GM12865 (cell line): Measurements from ENCODE around the gene DPYSL3.

Source experiments
- DNase-seq: peaks from one replicate; pipeline ENCODE4 v3.0.0; 2010; ENCODE audit warnings: low read depth
- H3K4me3 ChIP-seq: 2 replicates; pipeline ENCODE4 v1.5.1; 2011; ENCODE audit warnings: mild to moderate bottlenecking, low read depth, low read length, control low read depth
- TF ChIP-seq, protein P1 (sequence below): IDR thresholded peaks from 2 replicates; pipeline ENCODE4 v1.5.1; 2011; ENCODE audit warnings: low read length, control low read depth, low read depth, inconsistent platforms; ENCODE audit not compliant: insufficient read depth; ENCODE audit errors: missing control alignments

DPYSL3 gene

GRCh38 chr5:147445917-147446316, 64.0 kb downstream of the DPYSL3 start:
- TF ChIP-seq, protein P1, sequence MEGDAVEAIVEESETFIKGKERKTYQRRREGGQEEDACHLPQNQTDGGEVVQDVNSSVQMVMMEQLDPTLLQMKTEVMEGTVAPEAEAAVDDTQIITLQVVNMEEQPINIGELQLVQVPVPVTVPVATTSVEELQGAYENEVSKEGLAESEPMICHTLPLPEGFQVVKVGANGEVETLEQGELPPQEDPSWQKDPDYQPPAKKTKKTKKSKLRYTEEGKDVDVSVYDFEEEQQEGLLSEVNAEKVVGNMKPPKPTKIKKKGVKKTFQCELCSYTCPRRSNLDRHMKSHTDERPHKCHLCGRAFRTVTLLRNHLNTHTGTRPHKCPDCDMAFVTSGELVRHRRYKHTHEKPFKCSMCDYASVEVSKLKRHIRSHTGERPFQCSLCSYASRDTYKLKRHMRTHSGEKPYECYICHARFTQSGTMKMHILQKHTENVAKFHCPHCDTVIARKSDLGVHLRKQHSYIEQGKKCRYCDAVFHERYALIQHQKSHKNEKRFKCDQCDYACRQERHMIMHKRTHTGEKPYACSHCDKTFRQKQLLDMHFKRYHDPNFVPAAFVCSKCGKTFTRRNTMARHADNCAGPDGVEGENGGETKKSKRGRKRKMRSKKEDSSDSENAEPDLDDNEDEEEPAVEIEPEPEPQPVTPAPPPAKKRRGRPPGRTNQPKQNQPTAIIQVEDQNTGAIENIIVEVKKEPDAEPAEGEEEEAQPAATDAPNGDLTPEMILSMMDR, result no peak
- H3K4me3 ChIP-seq, result no peak overlapping the region
- no peak for DNase-seq

GRCh38 chr5:147445090-147445489, 64.8 kb downstream of the DPYSL3 start:
- H3K4me3 ChIP-seq, result no peak overlapping the region
- DNase-seq, result no peak
- TF ChIP-seq, protein P1, result no peak

DNA sequence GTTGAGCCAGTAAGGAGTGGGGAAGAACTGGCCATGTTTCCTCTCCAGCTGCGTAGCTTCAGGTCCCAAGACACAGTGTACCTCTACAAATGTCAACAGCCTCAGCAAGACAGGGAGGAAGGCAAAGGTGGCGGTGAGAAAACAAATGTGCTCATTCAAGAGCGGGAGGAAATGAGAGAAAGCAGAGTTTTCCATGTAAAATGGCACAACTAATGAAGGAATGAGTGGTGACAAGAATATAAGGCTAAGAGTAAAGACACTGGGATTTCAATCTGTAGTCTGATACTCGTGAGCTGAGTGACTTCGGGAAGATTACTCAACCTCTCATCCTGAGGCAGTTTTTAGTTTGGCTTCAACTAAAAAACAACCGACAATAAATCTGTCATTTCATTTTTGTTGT, 67.6 kb downstream of the DPYSL3 start:
- TF ChIP-seq, protein P1, result no peak
- no peak overlapping the region for H3K4me3 ChIP-seq
- no peak for DNase-seq

DNA sequence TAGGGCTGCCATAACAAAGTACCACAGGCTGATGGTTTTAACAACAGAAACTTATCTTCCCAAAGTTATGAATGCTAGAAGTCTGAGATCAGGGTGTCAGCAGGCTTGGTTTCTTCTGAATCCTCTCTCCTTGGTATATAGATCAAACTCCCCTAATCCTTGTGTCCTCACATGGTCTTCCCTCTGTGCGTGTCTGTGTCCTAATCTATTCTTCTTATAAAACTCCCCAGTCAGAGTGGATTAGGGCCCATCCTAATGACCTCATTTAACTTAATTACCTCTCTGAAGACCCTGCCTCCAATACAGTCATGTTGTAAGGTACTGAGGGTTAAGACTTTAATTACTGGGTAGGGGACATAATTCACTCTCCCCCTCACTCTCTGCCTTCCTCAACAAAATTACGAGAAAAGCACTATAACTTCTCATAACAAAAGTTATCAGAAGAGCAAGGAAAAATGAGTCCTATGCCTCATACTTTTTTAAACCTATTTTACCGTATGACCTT, 68.6 kb downstream of the DPYSL3 start:
- TF ChIP-seq, protein P1, result no peak
- DNase-seq, result no peak

GRCh38 chr5:147439254-147439653, 70.6 kb downstream of the DPYSL3 start:
- no peak for DNase-seq
- no peak overlapping the region for H3K4me3 ChIP-seq
- TF ChIP-seq, protein P1, result no peak

More for the DNA sequence above, 68.6 kb downstream of the DPYSL3 start:
- no peak overlapping the region for H3K4me3 ChIP-seq

DNA sequence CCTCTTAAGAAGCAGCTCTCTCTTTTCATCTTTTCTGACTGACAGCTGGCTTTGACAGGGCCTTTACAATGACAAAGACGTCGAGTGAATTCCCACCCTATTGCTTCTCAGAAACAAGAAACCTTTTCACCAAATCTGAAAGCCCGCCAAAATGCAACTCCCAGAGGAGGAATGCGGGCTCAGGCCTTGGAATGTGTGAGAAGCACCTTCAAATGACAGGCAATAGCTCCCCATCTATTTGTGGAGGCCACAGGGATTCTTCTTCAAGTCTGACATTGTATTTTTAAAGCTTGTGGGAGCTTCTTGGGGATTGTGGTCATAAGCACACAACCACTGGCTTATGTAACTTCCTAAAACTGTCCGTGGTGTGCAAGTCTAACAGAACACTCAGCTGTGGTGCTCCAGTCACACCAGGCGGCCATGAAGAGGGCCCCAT, 72.7 kb downstream of the DPYSL3 start:
- DNase-seq, result no peak
- no peak overlapping the region for H3K4me3 ChIP-seq
- TF ChIP-seq, protein P1, result no peak

DNA sequence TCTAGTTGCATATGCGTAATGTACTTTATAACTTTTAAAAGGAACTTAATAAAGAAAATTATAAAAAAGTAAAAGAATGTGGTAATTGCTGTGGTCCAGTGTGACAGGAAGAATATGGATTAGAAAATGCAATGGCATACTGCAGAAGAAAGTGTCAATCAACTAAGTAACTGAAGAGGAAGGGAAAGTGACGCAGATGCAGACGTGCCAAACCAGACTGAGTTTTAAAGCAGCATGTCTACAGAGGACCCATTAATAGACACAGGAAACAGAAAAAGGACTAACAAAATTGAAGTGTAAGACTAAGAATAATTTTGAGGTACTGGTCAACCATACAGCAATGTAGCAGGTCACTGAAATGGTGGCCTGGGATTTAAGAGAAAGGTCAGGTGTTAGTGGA, 73.3 kb downstream of the DPYSL3 start:
- H3K4me3 ChIP-seq, result no peak overlapping the region
- DNase-seq, result no peak
- TF ChIP-seq, protein P1, result no peak
